GM18861 (cell line): ENCODE measurements around the gene HPCAL1.

Source experiments
- ATAC-seq: cut with Tn5 transposase; IDR thresholded peaks from one replicate; pipeline ENCODE4 v1.9.1; 2021; ENCODE audit not compliant: unreplicated experiment

HPCAL1 gene

DNA sequence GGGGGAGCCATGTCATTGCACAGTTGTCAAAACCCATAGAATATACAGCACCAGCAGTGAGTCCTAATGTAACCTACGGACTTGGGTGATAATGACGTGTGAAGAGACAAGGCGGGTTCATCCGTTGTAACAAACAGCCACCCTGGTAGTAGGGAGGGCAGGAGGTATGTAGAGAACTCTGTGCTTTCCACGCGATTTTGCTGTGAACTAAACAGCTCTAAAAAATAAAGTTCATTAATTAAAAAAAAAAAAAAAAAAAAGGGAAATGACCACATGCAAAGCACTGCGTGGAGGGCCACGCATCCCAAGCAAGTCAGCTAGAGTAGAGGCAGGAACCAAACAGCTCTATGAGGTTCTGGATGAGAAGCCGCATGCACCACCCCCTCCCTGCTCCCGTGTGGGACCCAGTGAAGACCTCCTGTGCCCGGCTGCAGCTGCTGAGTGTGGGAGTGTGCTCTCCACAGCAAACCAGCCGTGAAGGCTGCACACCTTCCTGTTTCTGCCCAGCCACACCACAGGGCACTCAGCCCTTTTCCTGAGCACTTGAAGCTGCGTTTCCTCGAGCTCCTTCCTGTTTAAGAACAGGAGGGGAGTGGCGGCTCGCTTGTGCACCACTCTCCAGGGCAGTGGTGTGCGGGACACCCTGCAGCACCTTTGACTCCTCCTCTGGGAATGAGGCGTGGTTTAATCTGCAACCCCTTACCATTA lies 79.8 kb downstream of the HPCAL1 start:
- ATAC-seq = peak; percentile 62

DNA sequence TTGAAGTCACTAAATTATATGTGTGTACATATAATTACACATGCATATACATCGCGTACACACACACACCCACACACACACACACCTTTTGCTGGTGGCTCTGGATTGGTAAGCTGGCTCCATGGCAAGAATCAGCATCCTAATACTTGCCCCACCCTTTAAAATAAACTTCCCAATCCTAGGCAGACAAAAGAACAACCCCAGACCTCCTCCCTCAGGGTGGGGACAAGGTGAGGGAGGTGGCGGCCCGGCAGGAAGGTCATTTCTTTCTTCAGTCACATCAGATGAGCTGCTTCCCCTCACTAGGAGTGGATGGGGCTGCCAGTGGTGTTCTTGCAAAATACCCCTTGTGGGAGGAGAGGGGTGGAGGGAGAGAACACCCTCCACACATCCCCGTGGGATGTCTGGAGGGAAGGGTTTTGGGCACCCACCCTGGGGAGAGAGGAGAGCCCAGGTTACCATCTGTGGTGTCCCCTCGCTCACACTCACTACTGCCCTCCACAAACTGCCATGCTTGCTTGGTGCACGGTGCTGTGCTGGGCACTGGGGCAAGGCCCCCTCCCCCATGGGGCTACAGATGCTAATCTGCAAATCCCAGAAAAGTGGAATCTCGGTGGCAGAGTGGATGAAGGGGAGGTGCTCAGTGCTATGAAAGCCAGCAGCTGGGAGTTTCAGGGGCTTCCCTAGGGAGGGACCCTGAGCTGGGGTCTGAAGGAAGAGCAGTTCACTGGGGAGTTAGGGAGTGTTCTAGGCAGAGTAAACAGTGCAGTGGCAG lies 81.4 kb downstream of the HPCAL1 start:
- no peak for ATAC-seq

DNA sequence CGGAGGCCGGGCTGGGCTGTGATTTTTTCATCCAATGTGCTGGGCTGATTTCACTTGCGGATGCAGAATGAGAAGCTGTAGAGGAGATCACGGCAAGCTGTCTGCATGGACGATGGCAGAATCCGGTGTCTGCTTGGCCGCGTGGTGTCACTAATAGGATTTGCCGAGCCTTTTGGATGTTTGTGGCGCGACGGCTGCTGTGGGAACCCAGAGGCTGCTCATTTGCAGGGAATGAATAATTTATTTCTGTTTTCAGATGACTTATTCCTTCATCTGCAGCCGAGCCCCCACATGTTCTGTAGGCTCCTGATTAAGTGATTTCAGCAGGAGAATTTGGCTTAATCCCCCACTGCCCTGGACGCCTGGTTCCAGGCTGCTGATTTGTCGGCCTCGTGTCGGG lies 82.8 kb downstream of the HPCAL1 start:
- ATAC-seq = no peak

DNA sequence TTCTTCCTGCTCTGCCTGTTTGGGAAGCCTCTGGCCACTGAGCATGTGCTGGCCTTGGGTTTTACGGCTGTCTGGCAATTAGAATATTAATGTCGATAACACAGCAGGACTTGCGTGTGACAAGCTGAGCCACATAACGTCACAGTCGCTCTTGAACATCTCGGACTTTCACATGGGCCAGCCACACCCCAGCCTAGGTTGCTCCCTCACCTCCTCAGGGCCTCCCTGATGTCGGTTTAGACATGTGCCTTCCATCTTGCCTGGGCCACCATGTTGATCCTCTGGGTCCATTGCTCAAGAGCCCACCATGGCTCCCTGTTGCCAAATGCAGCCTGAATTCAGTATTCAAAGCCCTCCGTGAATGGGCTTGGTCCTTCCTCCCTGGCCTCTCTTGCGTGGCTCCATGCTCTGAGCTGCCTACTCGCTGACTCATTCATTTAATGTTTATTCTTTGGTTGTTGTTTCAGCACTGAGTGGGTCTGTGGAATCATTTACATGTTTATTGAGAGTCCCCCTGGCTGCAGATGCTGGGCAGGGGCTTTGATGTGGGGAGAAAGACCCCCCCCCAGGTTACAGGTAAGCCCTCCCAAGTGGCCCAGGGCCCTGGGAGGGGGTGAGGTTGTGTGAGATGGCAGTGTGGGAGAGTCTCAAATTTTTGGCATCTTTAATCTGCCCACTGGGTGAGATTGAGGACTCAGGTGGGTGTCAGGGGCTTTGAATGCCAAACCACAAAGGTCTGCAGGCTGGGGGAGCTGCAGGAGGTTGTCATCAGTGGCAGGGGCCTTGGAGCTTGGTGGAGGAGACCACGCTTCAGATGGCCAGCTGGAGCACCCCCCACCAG lies 83.4 kb downstream of the HPCAL1 start:
- no peak for ATAC-seq

DNA sequence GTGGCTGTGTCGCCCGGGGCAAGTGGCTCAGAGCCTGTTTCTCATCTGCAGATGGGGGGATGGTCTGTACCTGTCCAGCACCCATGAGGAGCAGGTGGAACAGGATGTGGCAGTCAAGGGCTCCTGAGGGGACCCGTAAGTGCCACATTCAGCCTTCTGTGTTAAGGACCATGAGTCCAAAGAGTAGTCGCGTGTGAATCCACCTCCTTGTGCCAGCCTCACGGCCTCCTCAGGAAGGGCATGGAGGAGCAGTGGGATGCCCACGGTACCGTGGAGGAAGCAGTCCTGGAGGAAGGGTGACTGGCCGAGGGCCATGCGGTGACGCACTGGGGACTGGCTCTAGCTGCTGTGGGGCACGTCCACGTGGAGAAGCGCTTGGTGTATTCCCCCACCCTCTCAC lies 84.3 kb downstream of the HPCAL1 start:
- ATAC-seq = no peak

DNA sequence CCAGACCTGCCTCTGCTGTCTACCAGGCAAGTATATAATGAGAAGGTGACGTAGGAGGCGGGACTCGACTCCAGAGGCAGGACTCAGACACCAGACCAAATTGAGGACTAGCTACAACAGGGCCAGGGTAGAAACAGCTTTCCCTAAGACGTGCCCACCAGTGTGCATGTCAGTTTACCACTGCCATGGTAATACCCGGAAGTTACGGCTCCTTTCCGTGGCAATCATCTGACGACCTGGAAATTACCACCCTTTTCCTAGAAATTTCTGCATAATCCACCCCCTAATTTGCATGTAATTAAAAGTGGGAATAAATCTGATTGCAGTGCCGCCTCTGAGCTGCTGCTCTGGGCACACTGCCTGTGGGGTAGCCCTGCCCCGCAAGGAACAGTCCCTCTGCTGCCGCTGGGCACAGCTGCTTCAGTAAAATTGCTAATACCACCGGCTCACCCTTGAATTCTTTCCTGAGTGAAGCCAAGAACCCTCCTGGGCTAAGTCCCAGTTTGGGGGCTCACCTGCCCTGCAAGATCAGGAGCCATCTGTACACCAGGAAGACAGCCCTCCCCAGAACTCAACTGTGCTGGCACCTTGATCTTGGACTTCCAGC lies 86.4 kb downstream of the HPCAL1 start:
- no peak for ATAC-seq

DNA sequence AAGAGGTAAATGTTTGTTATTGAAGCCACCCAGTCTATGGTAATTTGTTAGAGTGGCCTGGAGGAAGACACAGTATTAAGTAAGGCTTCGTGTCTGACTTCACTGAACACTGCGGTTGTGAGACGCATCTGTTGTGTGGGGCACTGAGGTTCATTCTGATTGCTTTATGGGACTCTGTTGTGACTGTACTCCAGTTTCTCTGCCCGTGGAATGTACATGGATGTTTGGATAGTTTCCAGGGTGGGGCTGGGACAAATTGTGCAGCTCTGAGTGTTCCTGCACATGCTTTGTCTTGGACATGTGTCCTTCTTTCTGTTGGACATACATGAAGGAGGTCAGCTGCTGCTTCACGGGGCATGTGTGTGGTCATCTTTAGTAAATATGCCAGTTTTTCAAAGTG lies 86.9 kb downstream of the HPCAL1 start:
- no peak for ATAC-seq

DNA sequence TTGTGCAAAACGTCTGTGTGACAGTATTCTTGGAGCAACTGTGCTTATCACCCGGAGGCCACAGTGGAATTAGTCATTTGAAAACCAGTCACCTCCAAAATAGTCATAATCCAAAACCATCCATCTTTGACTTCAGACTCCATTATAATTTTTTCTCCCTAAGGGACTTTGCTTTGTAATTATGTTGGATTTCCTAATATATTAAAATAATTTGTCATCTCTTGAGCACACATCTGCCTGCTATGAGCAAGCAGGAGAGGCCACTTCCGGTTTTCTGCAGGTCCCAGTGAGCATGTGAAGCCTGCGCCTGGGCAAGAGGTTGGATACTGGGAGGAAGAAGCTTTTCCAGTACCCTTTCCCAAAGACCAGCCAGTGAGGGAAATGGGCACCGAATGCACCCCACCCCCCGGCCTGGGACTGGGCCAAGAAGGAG lies 87.7 kb downstream of the HPCAL1 start:
- no peak for ATAC-seq

DNA sequence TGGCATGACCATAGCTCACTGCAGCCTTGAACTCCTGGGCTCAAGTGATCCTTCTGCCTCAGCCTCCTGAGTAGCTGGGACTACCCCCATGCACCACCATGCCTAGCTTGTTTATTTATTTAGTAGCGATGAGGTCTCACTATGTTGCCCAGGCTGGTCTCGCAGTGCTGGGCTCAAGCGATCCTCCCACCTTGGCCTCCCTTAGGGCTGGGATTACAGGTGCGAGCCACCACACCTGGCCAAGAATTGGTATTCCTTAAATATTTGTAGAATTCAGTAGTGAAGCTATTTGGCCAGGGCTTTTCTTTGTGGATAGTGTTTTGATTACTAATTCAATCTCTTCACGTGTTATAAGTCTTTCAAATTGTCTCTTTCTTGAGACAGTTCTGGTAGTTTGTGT lies 89.4 kb downstream of the HPCAL1 start:
- no peak for ATAC-seq

DNA sequence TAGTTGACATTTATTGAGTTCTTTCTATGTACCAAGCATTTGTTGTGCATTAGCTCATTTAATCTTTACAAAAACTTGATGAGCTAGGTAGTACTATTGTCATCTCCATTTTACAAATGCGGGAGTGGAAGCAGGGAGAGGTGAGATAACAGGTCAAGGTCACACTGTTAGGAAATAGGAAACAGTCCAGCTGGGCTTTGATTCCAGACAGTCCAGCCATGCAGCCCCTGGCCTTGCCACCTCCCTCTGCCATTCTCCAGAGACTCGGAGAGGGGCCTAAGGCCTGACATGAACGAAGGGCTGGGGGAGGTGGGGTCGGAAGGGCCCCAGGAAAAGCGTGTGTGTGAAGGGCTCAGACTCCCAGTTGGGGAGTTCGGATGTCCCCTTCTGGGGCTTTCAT lies 89.8 kb downstream of the HPCAL1 start:
- no peak for ATAC-seq

DNA sequence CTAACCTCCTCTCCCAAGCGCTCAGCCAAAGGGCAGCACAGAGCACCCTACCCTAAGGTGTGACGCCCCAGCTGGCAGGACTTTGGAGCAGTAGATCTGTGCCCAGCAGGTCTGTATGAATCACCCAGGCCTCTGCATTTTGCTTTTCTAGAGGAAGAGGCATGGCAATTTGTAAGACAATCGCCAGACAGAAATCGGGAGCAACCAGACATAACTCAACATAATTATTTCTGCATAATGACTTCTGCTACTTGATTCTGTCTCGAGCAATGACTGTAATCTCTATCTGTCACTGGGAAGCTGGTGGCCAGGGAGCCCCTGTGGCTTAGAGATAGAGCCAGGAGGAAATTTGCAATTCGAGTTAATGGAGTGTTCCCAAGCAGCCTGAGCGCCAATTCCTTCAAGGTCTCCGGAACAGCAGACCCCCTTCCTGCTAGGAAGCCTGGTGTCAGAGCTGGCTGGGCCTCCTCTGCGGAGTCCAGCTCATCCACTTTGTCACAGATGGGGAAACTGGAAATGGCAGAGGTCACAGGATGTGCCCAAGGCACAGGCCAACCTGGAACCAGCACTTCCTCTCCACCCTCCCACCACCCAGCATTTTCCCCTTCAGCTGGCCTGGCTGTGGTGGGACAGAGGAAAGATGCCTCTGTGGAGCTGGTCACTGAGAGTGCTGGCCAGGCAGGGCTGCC lies 90.4 kb downstream of the HPCAL1 start:
- no peak for ATAC-seq

DNA sequence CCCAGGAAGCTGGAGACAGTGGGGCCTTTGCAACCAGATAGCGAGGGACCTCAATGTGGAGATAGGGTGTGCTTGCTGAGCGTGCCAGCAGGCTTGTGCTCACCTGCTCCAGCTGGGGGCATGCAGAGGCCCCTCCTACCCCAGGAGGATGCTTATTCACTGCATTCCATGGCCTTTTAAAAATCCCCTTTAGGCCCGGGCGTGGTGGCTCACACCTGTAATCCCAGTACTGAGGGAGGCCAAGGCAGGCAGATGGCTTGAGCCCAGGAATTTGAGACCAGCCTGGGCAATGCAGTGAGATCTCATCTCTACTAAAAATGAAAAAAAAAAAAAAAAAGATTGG lies 90.9 kb downstream of the HPCAL1 start:
- ATAC-seq = no peak

DNA sequence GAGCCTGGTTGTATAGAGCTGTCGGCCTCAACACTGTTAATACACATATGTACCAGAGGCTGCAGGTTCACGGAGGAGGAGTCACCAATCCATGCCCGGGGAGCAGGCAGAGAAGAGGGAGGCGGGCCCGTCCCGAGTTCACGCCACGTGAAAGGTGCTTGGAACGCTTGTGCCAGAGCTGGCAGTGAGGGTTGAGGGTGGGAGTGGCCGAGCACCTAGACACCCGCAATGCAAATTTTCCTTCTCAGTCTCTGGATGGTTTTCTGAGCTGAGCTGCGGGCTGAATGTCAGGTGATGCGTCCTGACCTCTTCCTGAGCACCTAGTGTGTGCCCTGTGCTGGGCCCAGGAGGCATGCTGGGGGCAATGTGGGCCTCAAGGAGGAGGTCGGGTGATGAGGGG lies 93.2 kb downstream of the HPCAL1 start:
- no peak for ATAC-seq

DNA sequence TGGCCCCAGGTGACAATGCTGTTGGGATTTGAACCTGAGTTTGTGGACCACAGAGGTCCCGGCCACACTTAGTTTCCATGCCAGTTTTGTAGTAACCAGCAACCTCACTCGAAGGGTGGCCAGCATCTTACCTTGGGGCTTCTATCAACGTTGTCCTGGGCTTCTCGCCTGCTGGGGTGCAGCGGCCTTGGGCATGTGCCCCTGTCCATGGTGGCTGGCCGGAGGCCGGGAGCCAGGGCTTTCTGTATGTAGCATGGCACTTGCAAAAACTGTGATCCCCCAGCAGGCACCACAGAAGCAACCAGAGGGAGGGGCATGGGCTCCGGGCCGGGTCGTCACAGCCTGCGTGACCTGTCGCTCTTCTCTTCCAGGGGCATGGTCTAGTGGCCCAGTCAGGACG lies 93.8 kb downstream of the HPCAL1 start:
- no peak for ATAC-seq

DNA sequence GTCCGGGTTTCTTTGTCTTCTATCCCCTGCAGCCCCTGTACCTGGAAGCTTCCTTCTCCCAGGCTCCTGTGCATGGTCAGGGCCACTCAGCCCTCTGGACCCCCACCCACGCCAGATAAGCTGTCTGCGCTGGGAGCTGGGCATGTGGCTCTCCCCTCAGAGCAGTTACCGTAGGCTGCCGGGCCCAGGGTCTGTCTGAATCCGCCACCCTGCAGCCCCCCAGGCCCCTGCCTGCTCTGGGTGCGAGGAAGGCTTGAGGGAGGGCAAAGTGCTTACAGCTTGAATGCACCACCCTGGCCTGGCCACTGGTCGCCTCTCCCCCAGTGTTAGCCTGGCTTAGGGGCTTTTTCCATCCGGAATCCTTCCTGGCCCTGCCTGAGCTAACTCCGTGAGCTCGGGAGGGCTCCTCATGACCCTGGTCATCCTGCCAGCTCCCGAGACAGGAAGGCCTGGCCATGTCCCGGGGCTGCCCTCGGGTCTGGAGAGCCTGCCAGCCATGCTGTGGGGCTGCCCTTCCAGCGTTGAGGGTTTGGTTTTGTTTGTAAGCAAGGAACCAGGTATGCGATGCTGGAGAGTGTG lies 94.7 kb downstream of the HPCAL1 start:
- no peak for ATAC-seq

DNA sequence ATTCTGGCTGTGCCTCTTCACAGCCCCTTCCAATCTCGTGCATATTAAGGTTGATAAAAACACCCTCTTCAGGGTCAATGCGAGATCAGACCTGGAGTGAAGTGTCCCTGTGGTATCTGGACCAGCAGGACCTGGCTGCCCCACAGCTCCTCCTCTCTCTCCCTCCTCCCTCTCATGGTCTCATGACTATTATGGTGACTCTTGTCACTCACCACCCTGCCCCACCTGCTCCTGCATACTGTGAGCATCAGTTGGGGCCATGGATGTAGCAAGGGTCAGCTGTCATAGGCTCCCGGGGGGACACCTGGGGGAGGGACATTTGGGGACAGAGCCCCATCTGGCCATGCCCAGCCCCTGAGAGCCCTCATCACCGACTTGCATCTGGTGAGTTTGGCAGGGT lies 95.2 kb downstream of the HPCAL1 start:
- no peak for ATAC-seq

DNA sequence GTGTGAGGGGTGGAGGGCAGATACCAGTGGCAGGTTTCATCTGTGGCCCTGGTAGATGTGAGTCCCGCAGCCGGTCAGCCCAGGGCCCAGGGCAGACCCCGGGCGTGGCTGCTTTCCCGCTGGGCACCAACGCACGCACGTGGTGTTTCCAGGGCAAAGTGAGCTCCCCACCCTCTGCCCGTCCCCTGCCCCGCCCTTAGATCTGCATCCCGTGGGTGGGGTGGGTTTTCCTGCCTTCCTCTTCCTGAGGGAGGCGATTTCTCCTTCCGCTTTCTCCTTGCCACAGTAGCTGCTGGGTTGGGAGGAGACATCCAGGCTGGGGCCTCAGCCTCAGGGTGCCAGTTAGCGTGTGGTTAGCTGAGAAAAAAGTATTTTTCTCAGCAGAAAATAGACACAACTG lies 95.8 kb downstream of the HPCAL1 start:
- ATAC-seq = no peak

DNA sequence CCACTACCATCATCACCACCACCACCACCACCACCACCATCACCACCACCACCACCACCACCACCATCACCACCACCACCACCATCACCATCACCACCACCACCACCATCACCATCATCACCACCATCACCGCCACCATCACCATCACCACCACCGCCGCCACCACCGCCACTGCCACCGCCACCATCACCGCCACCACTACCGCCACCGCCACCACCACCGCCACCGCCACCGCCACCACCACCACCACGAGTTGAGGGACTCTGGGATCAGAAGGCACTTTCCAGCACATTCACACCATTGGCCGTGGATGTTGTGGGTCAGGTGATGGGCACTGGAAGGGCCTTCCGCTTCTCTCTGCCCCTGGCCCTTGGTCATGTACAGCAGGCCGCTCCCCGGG lies 96.7 kb downstream of the HPCAL1 start:
- no peak for ATAC-seq

DNA sequence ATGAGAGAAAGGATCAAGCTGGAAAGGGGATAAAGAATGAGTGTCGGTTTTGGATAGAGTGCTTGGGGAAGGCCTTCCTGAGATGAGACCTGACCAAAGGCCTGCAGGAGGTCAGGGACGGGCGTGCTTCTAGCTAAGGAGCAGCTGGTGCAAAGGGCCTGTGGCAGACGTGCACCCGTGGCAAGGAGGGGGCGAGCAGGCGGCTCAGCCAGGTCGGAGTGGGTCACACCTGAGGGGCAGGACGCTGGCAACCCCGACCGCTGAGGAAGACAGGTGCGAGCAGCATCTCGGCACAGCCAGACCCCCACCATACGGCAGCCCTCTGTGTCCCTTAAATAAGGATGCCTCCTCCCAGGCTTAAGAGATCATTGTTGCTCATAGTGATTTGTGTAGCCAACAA lies 97.3 kb downstream of the HPCAL1 start:
- no peak for ATAC-seq

DNA sequence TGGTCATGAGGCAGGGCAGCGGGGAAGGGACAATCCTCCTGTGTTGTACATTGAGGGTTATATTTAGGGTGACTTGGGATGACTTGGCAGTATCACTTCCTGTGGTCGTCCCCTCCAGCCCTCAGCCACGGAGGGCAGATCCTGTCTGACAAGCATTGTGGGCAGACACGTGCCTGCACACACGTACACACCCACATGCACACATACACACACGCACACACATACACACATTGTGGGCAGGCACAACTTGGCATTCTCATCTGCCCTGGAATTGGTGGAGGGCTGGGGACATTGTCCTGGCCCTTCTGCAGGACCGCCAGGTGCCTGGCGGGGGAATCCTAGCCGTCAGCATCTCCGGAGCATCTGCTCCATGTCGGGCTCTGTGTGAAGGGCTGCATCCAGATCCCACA lies 97.9 kb downstream of the HPCAL1 start:
- peak; percentile 53 for ATAC-seq
